CD4-positive, alpha-beta T cell treated with Interleukin-1 beta for 1 hour (primary cell): ENCODE measurements around the gene CNTN5.
"Not testable (repeated sequence)": the region's sequence is repeated elsewhere in the genome, so short reads cannot be mapped to it uniquely, and the experiment has no call there.

Experiments used
- DNase-seq, 2 donors: peaks; one replicate each; pipeline ENCODE4 v3.0.0-alpha.2; 2020 to 2022

CNTN5 gene

DNA sequence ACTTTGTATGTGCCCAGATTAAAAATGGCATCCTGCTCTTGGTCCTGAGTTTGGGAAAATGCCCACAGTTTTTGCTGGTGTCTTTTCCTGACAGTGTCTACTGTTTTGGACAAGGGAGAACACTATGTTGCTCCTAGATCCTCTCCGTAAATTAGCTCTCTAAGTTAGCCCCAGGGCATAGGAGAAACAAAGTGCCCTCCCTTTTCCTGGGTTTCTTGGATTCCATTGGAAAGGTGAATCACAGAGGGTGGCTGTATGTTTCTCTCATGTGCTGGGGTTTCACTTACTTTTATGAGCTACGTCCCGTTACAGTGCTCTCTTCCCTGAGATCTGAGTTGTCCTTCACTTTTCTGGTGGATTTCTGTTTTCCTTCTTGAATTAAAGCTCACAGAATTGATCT, 782.8 kb downstream of the CNTN5 start:
- no peak for DNase-seq

DNA sequence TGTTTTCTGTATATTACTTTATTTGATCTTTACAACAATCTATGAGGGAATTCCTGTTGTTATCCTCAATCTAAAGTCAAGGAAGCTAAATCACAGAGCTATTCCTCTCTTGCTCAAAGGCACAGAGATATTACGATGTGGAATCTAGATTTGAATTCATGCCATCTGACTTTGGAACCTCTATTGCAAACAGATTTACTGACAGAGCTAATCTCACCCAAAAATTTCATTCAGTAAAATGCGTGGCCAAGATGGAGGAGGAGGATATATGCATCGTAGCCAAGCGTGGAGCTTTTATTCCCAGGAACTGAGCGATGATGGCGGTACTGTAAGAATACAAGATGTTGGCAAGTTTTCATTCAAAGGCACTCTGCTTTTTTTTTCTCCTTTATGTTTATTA, 791.8 kb downstream of the CNTN5 start:
- no peak for DNase-seq

DNA sequence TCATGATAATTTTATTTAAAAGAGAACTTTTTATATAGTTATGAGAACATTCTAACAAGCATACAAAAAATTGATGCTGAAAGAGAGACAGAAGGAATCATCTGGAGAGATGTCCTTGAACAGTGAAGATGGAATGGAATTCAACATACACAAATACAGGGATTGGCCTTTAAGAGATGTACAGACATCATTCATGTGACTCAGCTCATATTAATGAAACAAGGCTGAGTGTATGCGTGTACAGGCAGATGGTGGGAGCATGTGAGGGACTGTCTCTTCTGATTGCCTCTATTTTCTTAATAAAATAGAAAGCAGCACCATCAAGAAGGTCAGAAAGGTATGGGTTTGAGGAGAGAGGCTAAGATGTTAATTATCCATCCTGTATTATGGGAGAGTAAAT, 793.3 kb downstream of the CNTN5 start:
- no peak for DNase-seq

DNA sequence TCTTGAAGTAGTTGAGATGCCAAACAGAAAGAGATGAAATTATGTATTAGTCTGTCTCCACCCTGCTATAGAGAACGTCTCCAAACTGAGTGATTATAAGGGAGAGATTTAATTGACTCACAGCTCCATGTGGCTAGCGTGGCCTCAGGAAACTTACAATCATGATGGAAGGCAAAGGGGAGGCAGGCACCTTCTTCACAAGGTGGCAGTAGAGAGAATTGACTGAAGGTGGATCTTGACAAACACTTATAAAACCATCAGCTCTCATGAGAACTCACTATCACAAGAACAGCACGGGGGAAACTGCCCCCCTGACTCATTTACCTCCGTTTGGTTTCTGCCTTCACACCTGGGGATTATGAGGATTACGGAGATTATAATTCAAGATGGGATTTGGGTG, 794.0 kb downstream of the CNTN5 start:
- DNase-seq: no peak

DNA sequence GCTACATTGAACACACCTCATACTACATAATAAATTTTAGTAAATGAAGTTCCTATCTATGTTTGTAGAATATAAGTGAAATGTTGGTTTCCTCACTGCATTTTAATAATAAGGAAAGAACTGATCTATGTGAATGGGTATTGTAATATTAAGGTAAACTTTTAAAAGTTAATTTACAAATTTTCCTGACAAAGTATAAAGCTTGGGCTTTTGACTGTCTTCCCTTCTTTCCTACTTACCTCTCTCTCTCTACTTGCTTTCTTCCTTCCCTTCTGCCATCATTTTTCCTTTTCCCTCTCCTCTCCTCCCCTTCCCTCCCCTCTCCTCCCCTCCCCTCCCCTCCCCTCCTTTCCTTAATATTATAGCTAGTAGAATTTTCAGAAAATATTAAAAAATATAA, 798.2 kb downstream of the CNTN5 start:
- no peak for DNase-seq

GRCh38 chr11:99822846-99823565, 802.3 kb downstream of the CNTN5 start:
- no peak for DNase-seq

DNA sequence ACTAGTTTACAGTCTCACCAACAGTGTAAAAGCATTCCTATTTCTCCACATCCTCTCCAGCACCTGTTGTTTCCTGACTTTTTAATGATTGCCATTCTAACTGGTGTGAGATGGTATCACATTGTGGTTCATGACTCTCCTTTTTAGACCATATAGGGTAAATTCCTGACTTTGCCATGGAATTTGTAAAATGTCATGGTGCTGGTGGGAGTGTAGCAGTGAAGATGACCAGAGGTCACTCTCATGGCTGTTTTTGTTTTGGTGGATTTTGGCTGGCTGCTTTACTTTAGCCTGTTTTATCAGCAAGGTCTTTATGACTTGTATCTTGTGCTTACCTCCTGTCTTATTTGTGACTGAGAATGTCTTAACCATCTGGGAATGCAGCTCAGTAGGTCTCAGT, 816.0 kb downstream of the CNTN5 start:
- DNase-seq: not testable (repeated sequence)

GRCh38 chr11:99841885-99842284, 821.1 kb downstream of the CNTN5 start:
- DNase-seq: no peak

- no peak for DNase-seq
Measured at GRCh38 chr11:99865951-99866350, 845.2 kb downstream of the CNTN5 start.

- DNase-seq: no peak
Measured at GRCh38 chr11:99881610-99882009, 860.9 kb downstream of the CNTN5 start.

DNA sequence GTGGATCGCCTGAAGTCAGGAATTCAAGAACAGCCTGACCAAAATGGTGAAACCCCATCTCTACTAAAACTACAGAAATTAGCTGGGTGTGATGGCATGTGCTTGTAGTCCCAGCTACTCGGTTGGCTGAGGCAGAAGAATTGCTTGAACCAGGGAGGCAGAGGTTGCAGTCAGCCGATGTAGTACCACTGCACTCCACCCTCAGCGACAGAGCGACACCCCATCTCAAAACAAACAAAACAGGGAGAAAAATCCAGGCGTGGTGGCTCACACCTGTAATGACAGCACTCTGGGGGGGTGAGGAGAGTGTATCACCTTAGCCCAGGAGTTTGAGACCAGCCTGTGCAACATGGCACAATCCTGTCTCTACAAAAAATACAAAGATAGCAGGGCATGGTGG, 864.0 kb downstream of the CNTN5 start:
- DNase-seq: no peak

DNA sequence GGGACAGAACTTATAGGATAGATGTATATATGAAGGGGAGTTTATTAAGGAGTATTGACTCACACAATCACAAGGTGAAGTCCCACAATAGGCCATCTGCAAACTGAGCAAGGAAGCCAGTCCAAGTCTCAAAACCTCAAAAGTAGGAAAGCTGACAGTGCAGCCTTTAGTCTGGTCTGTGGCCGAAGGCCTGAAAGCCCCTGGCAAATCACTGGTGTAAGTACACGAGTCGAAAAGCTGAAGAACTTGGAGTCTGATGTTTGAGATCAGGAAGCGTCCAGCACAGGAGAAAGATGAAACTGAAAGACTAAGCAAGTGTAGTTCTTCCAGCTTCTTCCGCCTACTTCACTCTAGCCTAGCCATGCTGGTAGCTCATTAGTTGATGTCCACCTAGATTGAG, 866.7 kb downstream of the CNTN5 start:
- no peak for DNase-seq

- DNase-seq: no peak
Measured at GRCh38 chr11:99893811-99894210, 873.1 kb downstream of the CNTN5 start.

DNA sequence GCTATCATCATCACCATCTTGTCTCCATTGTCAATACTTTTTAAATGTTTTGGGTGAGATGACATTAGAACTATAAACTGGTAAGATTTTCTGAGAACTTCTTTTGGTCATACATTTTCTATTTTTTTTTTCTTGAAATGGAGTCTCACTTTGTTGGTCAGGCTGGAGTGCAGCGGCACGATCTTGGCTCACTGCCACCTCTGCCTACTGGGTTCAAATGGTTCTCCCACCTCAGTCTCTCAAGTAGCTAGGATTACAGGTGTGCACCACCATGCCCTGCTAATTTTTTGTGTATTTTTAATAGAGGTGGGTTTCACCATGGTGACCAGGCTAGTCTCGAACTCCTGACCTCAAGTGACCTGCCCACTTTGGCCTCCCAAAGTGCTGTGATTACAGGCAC, 880.4 kb downstream of the CNTN5 start:
- no peak for DNase-seq

DNA sequence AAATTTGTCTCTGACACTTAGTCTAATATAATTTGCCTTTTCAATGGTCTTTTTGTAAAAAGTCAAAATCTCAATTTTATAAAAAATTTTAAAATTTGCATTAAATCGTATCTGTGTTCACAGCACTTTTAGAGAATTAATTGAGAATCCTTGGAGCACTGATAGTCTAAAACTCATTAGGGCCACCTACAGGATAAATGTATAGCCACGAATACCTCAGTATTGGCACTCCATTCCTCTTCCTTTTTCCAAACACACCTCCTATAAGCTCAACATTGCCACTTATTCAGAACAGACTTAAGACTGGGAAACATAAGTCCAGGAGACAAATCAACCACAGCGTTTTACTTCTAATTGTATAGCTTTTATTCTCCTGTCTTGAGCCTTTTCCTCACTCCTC, 890.4 kb downstream of the CNTN5 start:
- no peak for DNase-seq

- DNase-seq: no peak
Measured at GRCh38 chr11:99916078-99916477, 895.3 kb downstream of the CNTN5 start.

DNA sequence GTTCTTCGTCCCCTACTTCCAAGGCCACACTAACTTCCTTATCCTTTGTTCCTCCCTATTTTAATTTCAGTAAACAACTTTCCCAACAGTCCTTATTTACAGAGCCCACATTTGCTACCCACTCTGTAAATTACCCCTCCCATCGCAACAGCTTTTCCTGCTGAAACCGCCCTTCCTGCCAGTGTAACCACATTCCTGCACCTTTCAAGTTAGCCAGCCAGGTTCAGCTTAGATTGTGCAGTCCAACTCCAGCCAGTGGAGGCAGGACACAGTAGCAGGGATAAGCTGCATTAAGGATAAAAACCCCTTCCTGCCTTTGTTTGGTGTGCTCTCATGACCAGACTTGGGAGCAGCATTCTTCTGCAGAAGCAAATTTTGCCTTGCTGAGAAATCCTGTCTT, 898.0 kb downstream of the CNTN5 start:
- DNase-seq: no peak

- DNase-seq: no peak
Measured at GRCh38 chr11:99920956-99921355, 900.2 kb downstream of the CNTN5 start.

GRCh38 chr11:99925968-99926367, 905.2 kb downstream of the CNTN5 start:
- no peak for DNase-seq

GRCh38 chr11:99932684-99933083, 911.9 kb downstream of the CNTN5 start:
- no peak for DNase-seq

- DNase-seq: no peak
Measured at GRCh38 chr11:99934008-99934407, 913.3 kb downstream of the CNTN5 start.

DNA sequence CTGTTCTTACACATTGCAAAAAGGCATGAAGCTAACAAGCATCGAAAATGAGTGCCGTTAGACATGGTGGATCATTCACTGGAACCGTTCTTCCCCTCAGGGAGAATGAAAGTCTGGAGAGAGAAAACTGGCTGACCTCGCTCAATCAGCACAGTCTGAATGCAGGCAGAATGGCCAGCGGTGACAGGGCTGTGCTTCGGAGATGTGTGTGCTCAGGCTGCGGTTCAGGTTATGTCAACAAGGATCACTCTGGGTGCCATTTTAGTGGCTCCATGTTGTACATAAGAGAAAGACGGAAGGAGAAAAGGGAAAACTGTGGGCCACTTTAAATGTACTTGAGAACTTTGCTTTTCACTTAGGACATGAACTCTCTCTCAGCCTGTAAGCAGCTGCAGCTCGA, 916.6 kb downstream of the CNTN5 start:
- DNase-seq: no peak

DNA sequence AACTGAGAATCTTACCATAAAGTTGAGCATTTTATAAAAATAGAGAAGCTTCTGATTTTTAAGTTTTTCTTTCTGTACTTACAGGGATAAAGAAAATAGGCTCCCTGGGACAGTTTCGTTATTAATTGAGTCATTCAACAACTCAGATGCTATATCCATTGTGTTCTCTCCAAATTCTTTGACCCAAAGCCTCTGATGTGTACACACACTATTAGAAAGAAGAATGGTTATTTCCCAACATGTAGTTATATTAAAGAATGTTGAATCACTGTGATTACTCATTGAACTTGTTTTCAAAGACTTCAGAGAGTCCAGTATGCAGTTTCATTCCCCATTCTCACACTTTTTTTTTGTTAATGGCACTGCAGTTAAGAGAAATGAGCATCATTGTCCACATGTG, 932.1 kb downstream of the CNTN5 start:
- no peak for DNase-seq

DNA sequence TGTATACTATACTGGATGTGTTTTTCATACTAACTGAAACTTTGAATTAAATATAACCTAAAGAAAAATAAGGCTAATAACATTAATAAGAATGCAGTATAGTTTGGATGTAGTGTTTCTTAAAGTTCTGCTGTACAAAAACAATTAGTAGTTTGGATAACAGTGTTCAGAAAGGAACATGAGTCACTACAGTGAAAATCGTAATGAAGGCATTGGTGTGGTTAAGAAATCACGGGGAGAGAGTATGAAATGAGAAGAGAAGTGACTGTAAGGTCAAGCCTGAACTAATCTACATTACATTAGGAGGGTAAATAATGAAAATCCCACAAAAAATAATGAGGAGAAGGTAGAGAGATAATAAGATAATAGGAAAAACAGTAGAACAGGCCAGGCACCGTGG, 939.8 kb downstream of the CNTN5 start:
- no peak for DNase-seq

- DNase-seq: no peak
Measured at GRCh38 chr11:99968336-99968735, 947.6 kb downstream of the CNTN5 start.

DNA sequence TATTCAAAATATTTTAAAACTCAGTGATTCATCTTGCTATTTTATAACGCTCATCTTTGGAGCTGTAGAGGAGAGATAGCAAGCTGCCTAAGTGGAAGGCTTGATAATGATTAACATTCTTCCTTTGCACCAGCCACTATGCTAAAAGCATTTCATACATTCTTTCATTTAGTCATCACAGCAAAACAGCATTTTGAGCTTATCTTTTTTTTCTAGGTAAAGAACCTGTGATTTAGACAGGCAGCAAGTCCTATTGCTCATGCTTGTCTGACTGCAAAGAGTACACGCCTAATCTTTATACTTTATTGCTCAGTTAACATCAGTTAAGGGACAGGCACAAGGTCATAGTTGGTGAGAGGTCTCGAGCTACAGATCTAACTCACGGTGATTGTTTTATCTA, 953.2 kb downstream of the CNTN5 start:
- no peak for DNase-seq
